Measurements from ENCODE around the gene ARL17B.
"Not testable (repeated sequence)": the region's sequence is repeated elsewhere in the genome, so short reads cannot be mapped to it uniquely, and the experiment has no call there.

ARL17B gene

GRCh38 chr17:46244949-46245768, 116.4 kb downstream of the ARL17B start:
- DNase-seq: not testable (repeated sequence)

GRCh38 chr17:46244339-46244913, 117.1 kb downstream of the ARL17B start:
- not testable (repeated sequence) for DNase-seq

DNA sequence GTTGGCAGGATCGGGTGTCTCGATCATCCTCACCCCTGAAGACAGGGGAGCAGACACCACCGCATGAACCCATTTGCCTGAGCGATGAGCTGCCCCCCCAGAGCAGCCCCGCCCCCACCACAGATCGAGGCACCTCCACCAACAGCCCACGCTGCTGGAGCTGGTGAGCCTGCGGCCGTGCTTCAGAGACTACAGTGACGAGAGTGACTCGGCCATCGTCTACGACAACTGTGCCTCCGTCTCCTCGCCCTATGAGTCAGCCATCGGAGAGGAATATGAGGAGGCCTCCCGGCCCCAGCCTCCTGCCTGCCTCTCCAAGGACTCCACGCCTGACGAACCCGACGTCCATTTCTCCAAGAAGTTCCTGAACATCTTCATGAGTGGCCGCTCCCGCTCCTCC, 117.6 kb downstream of the ARL17B start:
- DNase-seq: not testable (repeated sequence)

DNA sequence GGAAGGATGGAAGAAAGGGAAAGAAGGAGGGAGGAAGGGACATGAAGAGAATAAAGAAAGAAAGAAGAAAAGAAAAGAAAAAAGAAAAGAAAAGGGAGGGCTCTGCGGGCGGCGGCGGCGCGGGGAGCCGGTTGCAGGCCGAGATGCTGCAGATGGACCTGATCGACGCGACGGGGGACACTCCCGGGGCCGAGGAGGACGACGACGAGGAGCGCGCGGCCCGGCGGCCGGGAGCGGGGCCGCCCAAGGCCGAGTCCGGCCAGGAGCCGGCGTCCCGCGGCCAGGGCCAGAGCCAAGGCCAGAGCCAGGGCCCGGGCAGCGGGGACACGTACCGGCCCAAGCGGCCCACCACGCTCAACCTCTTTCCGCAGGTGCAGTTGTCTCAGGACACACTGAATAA, 118.1 kb downstream of the ARL17B start:
- DNase-seq: not testable (repeated sequence)

GRCh38 chr17:46231359-46231758, 130.2 kb downstream of the ARL17B start:
- not testable (repeated sequence) for DNase-seq

DNA sequence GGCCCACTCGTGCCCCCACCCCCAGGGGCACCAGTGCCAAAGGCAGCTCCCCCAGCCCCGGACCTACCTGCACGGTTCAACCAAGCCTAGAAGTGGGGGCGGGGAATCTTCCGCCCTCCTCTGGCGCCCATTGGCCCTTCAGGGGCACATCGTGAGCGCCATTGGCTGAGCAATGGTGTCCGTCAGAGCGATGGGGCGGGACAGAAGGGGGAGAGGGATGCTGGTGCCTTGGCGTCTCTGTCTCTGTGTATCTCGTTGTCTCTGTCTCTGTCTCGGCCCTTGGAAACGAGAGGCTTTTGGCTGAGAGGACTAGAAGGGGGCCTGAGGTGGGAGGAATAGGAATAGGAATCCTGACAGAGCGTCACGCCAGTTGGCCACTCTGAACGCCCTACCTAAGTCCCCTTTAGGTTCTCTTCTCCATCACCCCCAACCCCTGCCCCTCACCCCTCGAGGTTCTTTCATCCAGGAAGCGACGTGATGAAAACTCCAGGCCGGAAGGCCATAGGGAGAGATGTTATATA, 136.2 kb downstream of the ARL17B start:
- DNase-seq: peak; percentile 98

- not testable (repeated sequence) for DNase-seq
These were observed 136.7 kb downstream of the ARL17B start for GRCh38 chr17:46224864-46225263.

All from EL (cell line).